ENCODE data around the gene PET117.
A peak's percentile ranks its signal among the peaks of the same experiment; 100 is the strongest.

Gene PET117

GRCh38 chr20:18139832-18140231 is 2.2 kb downstream of the PET117 start:
- no peak for TF ChIP-seq NFIC (IDR thresholded peaks at IDR 0.05)
- no peak for TF ChIP-seq CEBPB (IDR thresholded peaks at IDR 0.05)

GRCh38 chr20:18144541-18145099 is 7.0 kb downstream of the PET117 start:
- TF ChIP-seq YY1 (IDR thresholded peaks at IDR 0.05; ENCODE audit: low read depth) (no peak), CEBPB (IDR thresholded peaks at IDR 0.05) (0 out of 2 replicates have a peak, but pooled peaks have one; percentile 13), TEAD4 (IDR thresholded peaks at IDR 0.05) (peak; percentile 32), TCF12 (IDR thresholded peaks at IDR 0.05; ENCODE audit: low read depth) (no peak)

- TF ChIP-seq RAD21 (IDR thresholded peaks at IDR 0.05; ENCODE audit: low read depth) (no peak), USF1 (IDR thresholded peaks at IDR 0.05) (no peak), CREB1 (IDR thresholded peaks at IDR 0.05; ENCODE audit: low read depth) (no peak), YY1 (IDR thresholded peaks at IDR 0.05; ENCODE audit: low read depth) (no peak), CEBPB (IDR thresholded peaks at IDR 0.05) (no peak), NFIC (IDR thresholded peaks at IDR 0.05) (no peak), TAF1 (IDR thresholded peaks at IDR 0.05; ENCODE audit: low read depth) (no peak), TEAD4 (IDR thresholded peaks at IDR 0.05) (no peak), EGR1 (IDR thresholded peaks at IDR 0.05) (no peak), MAX (IDR thresholded peaks at IDR 0.05) (no peak), FOXM1 (IDR thresholded peaks at IDR 0.05; ENCODE audit: borderline replicate concordance, low read depth) (no peak), TCF12 (IDR thresholded peaks at IDR 0.05; ENCODE audit: low read depth) (no peak), EP300 (IDR thresholded peaks at IDR 0.05; ENCODE audit: borderline replicate concordance) (no peak), ZBTB7A (IDR thresholded peaks at IDR 0.05; ENCODE audit: low read depth) (no peak), REST (IDR thresholded peaks at IDR 0.05; ENCODE audit: low read depth) (no peak)
These were observed 16.7 kb downstream of the PET117 start for GRCh38 chr20:18154342-18154741.

GRCh38 chr20:18156045-18156444 is 18.4 kb downstream of the PET117 start:
- TF ChIP-seq MAX (IDR thresholded peaks at IDR 0.05) = no peak
- no peak for TF ChIP-seq USF1 (IDR thresholded peaks at IDR 0.05)
- TF ChIP-seq TCF12 (IDR thresholded peaks at IDR 0.05; ENCODE audit: low read depth) = no peak
- no peak for TF ChIP-seq CREB1 (IDR thresholded peaks at IDR 0.05; ENCODE audit: low read depth)
- no peak for TF ChIP-seq EP300 (IDR thresholded peaks at IDR 0.05; ENCODE audit: borderline replicate concordance)
- no peak for TF ChIP-seq FOXM1 (IDR thresholded peaks at IDR 0.05; ENCODE audit: borderline replicate concordance, low read depth)

- TF ChIP-seq CEBPB (IDR thresholded peaks at IDR 0.05) (no peak), CREB1 (IDR thresholded peaks at IDR 0.05; ENCODE audit: low read depth) (no peak), ZBTB7A (IDR thresholded peaks at IDR 0.05; ENCODE audit: low read depth) (no peak), YY1 (IDR thresholded peaks at IDR 0.05; ENCODE audit: low read depth) (no peak), TCF12 (IDR thresholded peaks at IDR 0.05; ENCODE audit: low read depth) (no peak), FOXM1 (IDR thresholded peaks at IDR 0.05; ENCODE audit: borderline replicate concordance, low read depth) (no peak)
These were observed 26.7 kb downstream of the PET117 start for GRCh38 chr20:18164356-18164755.

- TF ChIP-seq REST (IDR thresholded peaks at IDR 0.05; ENCODE audit: low read depth) (no peak), CREB1 (IDR thresholded peaks at IDR 0.05; ENCODE audit: low read depth) (no peak), USF1 (IDR thresholded peaks at IDR 0.05) (no peak), MAX (IDR thresholded peaks at IDR 0.05) (no peak), TAF1 (IDR thresholded peaks at IDR 0.05; ENCODE audit: low read depth) (no peak), EP300 (IDR thresholded peaks at IDR 0.05; ENCODE audit: borderline replicate concordance) (no peak), EGR1 (IDR thresholded peaks at IDR 0.05) (no peak), TCF12 (IDR thresholded peaks at IDR 0.05; ENCODE audit: low read depth) (no peak), TEAD4 (IDR thresholded peaks at IDR 0.05) (no peak), CEBPB (IDR thresholded peaks at IDR 0.05) (no peak), FOXM1 (IDR thresholded peaks at IDR 0.05; ENCODE audit: borderline replicate concordance, low read depth) (no peak), YY1 (IDR thresholded peaks at IDR 0.05; ENCODE audit: low read depth) (no peak), RAD21 (IDR thresholded peaks at IDR 0.05; ENCODE audit: low read depth) (no peak), ZBTB7A (IDR thresholded peaks at IDR 0.05; ENCODE audit: low read depth) (no peak)
These were observed 27.9 kb downstream of the PET117 start for GRCh38 chr20:18165553-18165952.
